ENCODE data around the gene TRIM8. TPM values are rescaled to one million over a fixed set of nuclear protein-coding genes. Genes with fewer than 3 reads are reported as not detected.
A peak's percentile ranks its signal among the peaks of the same experiment; 100 is the strongest.

The TRIM8 gene
- total RNA-seq, 1 experiment from 2014 or later, result 36.3 TPM

- TF ChIP-seq, protein P1, sequence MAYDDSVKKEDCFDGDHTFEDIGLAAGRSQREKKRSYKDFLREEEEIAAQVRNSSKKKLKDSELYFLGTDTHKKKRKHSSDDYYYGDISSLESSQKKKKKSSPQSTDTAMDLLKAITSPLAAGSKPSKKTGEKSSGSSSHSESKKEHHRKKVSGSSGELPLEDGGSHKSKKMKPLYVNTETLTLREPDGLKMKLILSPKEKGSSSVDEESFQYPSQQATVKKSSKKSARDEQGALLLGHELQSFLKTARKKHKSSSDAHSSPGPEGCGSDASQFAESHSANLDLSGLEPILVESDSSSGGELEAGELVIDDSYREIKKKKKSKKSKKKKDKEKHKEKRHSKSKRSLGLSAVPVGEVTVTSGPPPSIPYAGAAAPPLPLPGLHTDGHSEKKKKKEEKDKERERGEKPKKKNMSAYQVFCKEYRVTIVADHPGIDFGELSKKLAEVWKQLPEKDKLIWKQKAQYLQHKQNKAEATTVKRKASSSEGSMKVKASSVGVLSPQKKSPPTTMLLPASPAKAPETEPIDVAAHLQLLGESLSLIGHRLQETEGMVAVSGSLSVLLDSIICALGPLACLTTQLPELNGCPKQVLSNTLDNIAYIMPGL (CRISPR knock-in tag; IDR thresholded peaks at IDR 0.05), result peak; percentile 71
- TF ChIP-seq ZNF121 (CRISPR knock-in tag; IDR thresholded peaks at IDR 0.05) (0 out of 2 replicates have a peak, but pooled peaks have one; percentile 34), ZNF425 (CRISPR knock-in tag; conservative IDR thresholded peaks at IDR 0.05) (no peak), ARID4B (CRISPR knock-in tag; IDR thresholded peaks at IDR 0.05; ENCODE audit: borderline replicate concordance) (no peak), GABPB1 (CRISPR knock-in tag; IDR thresholded peaks at IDR 0.05) (0 out of 2 replicates have a peak, but pooled peaks have one; percentile 38), ZNF232 (CRISPR knock-in tag; IDR thresholded peaks at IDR 0.05) (no peak; the same call in 1 of the 2 replicates), RELA (CRISPR knock-in tag; IDR thresholded peaks at IDR 0.05; ENCODE audit: borderline replicate concordance) (no peak), ZNF138 (CRISPR knock-in tag; conservative IDR thresholded peaks at IDR 0.05) (0 out of 2 replicates have a peak, but pooled peaks have one; percentile 54), TEAD1 (CRISPR knock-in tag; IDR thresholded peaks at IDR 0.05) (0 out of 2 replicates have a peak, but pooled peaks have one; percentile 41), SOX15 (CRISPR knock-in tag; IDR thresholded peaks at IDR 0.05) (no peak)
- TF ChIP-seq, protein P2, sequence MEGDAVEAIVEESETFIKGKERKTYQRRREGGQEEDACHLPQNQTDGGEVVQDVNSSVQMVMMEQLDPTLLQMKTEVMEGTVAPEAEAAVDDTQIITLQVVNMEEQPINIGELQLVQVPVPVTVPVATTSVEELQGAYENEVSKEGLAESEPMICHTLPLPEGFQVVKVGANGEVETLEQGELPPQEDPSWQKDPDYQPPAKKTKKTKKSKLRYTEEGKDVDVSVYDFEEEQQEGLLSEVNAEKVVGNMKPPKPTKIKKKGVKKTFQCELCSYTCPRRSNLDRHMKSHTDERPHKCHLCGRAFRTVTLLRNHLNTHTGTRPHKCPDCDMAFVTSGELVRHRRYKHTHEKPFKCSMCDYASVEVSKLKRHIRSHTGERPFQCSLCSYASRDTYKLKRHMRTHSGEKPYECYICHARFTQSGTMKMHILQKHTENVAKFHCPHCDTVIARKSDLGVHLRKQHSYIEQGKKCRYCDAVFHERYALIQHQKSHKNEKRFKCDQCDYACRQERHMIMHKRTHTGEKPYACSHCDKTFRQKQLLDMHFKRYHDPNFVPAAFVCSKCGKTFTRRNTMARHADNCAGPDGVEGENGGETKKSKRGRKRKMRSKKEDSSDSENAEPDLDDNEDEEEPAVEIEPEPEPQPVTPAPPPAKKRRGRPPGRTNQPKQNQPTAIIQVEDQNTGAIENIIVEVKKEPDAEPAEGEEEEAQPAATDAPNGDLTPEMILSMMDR (IDR thresholded peaks at IDR 0.05), result no peak; the same call in 1 of the 2 replicates
Observed at GRCh38 chr10:102678842-102679289, 34.6 kb downstream of the TRIM8 start (continued).

DNA sequence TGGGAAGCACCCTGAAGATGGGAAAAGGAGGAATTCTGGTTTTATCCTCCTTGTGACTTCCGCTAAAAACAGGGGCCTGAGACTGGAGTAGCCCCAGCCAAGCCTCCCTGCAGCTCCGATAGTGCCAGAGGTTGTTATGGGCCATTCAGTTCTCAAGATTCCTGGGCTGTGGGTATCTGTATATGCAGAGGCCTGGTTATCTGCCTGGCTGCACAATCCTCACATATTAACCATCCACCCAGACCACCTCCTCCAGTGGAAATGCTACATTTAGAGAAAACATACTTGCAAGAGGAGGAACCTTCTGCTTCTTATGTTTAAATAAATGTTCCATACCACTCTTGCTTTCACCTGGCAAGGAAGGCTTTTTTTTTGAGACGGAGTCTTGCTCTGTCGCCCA lies 35.3 kb downstream of the TRIM8 start:
- DNase-seq (ENCODE audit: low spot score) (no peak), ATAC-seq (no peak)
- H3K4me3 Mint-ChIP-seq, result no peak overlapping the region
- peaks cover 54% of the 10 kb centered on the region for H3K4me1 Mint-ChIP-seq
- peaks cover 23% of the 10 kb centered on the region for H3K36me3 Mint-ChIP-seq
- ChIA-PET POLR2A (interaction anchor here (1.0 to 1.9 kb wide), 2 partner anchors 34 to 50 kb away, joined by 4 to 13 read pairs; partner anchors contain the start of genes ARL3 and SFXN2), CTCF (interaction anchor here (0.7 to 7.2 kb wide), 26 partner anchors 13 to 559 kb away, joined by 3 to 101 read pairs (median 6); partner anchors contain the start of genes ARL3, AS3MT, SFXN2 and TRIM8)
- no peak overlapping the region for H3K27ac Mint-ChIP-seq
- H3K27me3 Mint-ChIP-seq (ENCODE audit: low read depth), result no peaks in the 10 kb centered on the region
- H3K9me3 Mint-ChIP-seq, result no peaks in the 10 kb centered on the region
- no peak for TF ChIP-seq ZNF281 (CRISPR knock-in tag; IDR thresholded peaks at IDR 0.05)
- no peak for TF ChIP-seq FOXJ3 (CRISPR knock-in tag; IDR thresholded peaks at IDR 0.05; ENCODE audit: borderline replicate concordance)
- TF ChIP-seq, protein P3, sequence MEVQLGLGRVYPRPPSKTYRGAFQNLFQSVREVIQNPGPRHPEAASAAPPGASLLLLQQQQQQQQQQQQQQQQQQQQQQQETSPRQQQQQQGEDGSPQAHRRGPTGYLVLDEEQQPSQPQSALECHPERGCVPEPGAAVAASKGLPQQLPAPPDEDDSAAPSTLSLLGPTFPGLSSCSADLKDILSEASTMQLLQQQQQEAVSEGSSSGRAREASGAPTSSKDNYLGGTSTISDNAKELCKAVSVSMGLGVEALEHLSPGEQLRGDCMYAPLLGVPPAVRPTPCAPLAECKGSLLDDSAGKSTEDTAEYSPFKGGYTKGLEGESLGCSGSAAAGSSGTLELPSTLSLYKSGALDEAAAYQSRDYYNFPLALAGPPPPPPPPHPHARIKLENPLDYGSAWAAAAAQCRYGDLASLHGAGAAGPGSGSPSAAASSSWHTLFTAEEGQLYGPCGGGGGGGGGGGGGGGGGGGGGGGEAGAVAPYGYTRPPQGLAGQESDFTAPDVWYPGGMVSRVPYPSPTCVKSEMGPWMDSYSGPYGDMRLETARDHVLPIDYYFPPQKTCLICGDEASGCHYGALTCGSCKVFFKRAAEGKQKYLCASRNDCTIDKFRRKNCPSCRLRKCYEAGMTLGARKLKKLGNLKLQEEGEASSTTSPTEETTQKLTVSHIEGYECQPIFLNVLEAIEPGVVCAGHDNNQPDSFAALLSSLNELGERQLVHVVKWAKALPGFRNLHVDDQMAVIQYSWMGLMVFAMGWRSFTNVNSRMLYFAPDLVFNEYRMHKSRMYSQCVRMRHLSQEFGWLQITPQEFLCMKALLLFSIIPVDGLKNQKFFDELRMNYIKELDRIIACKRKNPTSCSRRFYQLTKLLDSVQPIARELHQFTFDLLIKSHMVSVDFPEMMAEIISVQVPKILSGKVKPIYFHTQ (CRISPR knock-in tag; IDR thresholded peaks at IDR 0.05), result no peak
- TF ChIP-seq PRDM15 (CRISPR knock-in tag; IDR thresholded peaks at IDR 0.05), result no peak
- TF ChIP-seq RORB (CRISPR knock-in tag; IDR thresholded peaks at IDR 0.05), result no peak

All from WTC11 (cell line).